Measurements from ENCODE around the gene TRPV6.

DNA sequence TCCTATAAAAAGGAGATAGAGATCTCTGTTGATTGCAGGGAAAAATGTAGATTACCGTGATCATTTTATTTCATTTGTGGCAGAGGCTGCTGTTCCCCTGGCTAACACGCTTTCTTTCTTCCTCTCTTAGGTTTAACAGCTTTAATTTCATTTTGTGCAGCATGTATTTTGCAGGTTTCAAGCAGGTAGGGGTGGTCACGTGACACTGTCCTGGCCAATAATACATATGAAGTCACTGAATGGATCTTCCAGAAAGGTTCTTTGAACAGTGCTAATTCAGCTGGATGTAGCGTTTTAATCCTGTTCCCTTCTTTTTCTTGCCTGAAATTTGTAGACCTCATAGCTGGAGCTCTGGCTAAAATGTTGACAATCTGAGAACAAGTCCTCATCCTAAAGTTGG, 34.3 kb downstream of the TRPV6 start:
- TF ChIP-seq EP300 (IDR thresholded peaks at IDR 0.05; ENCODE audit: low read depth), result no peak
- TF ChIP-seq, protein P1, sequence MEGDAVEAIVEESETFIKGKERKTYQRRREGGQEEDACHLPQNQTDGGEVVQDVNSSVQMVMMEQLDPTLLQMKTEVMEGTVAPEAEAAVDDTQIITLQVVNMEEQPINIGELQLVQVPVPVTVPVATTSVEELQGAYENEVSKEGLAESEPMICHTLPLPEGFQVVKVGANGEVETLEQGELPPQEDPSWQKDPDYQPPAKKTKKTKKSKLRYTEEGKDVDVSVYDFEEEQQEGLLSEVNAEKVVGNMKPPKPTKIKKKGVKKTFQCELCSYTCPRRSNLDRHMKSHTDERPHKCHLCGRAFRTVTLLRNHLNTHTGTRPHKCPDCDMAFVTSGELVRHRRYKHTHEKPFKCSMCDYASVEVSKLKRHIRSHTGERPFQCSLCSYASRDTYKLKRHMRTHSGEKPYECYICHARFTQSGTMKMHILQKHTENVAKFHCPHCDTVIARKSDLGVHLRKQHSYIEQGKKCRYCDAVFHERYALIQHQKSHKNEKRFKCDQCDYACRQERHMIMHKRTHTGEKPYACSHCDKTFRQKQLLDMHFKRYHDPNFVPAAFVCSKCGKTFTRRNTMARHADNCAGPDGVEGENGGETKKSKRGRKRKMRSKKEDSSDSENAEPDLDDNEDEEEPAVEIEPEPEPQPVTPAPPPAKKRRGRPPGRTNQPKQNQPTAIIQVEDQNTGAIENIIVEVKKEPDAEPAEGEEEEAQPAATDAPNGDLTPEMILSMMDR (IDR thresholded peaks at IDR 0.05), result no peak
